NCI-H1694 treated with DMSO at 0.1 percent for 48 hours (cell line): ENCODE data around the gene GABRG3.

Experiments
- DNase-seq: peaks from one replicate; lab custom pipeline; 2025; lab: John Stamatoyannopoulos, UW

The GABRG3 gene

GRCh38 chr15:27249046-27249759, 278.2 kb downstream of the GABRG3 start:
- no peak for DNase-seq

- DNase-seq: no peak
Observed at GRCh38 chr15:27249760-27250109, 278.8 kb downstream of the GABRG3 start.

DNA sequence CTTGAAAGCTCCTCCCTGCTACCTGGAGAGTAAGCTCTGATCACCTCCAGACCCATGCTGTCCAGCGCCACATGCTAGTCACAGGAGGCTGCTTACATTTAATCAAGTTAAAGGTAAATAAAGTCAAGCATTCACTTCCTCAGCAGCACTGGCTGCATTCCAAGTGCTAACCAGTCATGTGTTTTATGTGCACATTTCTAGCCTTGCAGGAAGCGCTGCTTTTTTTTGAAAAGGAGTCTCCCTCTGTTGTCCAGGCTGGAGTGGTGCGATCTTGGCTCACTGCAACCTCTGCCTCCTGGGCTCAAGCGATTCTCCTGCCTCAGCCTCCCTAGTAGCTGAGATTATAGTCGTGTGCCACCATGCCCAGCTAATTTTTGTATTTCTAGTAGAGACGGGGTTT, 279.2 kb downstream of the GABRG3 start:
- no peak for DNase-seq

DNA sequence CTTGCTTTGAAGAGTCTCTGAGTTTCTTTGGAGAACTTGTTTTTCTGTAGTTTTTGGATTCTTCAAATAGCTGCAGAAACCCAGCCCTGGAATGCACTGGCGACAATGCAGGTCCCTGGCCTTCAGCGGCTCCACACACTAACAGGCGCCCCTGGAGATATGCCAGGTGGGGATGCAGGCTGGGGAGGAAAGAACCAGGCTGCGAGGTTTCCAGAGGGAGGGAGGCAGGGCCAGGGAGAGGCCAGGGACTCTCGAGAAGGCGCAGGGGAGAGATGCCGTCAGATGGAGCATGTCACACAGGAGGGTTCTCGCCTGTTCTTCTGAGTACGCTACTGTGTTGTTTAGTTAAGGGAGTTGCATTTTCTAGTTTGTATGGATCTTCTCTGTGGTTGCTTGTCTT, 283.1 kb downstream of the GABRG3 start:
- no peak for DNase-seq

- DNase-seq: no peak
Observed at GRCh38 chr15:27254801-27255200, 283.8 kb downstream of the GABRG3 start.

GRCh38 chr15:27256446-27256845, 285.5 kb downstream of the GABRG3 start:
- no peak for DNase-seq

- no peak for DNase-seq
Observed at GRCh38 chr15:27258287-27258686, 287.3 kb downstream of the GABRG3 start.

DNA sequence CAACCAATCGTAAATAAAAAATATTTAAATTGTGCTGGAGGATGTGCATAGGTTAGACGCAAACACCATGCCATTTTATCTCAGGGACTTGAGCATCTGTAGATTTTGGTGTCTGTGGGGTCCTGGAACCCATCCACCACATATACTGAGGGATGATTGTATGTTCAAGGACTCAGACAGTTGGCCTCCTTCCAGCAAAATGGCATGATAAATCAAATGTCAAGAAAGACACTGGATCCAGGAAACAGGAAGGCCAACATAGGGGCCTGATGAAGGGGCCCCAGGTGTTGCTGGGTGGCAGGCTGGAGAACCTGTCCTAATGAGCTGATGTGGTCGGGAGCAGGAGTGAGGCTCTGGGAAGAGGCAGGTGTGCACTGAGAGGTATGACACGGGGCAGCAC, 289.5 kb downstream of the GABRG3 start:
- no peak for DNase-seq

GRCh38 chr15:27268923-27269322, 297.9 kb downstream of the GABRG3 start:
- DNase-seq: no peak

GRCh38 chr15:27271258-27271657, 300.3 kb downstream of the GABRG3 start:
- DNase-seq: no peak

DNA sequence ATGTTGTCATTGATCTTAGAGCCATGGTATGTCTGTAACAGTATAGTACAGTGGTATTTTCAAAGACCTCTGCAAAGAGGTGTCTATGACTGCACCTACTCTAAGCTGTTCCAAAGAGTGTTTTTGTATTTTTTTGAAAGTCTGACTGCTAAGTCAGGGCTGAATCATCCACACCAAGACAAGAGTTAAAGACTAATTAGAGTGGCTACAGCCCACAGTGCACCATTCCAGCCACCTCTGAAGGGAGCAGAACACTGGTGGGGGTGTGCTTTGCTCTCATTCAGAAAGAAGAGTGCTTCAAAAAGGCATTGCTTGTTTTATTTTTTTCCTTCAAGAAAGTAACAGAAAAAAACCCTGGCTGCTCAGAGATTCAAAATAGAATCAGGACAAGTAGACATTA, 301.4 kb downstream of the GABRG3 start:
- no peak for DNase-seq

- no peak for DNase-seq
Observed at GRCh38 chr15:27273506-27273905, 302.5 kb downstream of the GABRG3 start.

DNA sequence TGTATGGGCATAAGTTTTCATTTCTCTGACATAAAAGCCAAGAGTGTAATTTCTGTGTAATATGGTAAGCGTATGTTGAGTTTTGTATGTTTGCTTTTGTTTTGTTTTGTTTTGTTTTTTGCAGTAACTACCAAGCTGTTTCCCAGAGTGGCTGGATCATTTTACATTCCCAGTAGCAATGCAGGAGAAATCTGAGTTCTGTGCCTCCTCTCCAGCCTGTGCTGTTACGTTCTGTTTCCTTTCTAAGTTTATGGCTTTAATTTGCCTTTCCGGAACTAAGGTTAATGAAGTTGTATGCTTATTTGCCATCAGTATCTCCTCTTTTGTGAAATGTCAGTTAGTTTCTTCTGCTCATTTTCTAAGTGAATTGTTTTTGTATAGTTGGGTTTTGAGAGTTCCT, 307.8 kb downstream of the GABRG3 start:
- peak; percentile 1 for DNase-seq

DNA sequence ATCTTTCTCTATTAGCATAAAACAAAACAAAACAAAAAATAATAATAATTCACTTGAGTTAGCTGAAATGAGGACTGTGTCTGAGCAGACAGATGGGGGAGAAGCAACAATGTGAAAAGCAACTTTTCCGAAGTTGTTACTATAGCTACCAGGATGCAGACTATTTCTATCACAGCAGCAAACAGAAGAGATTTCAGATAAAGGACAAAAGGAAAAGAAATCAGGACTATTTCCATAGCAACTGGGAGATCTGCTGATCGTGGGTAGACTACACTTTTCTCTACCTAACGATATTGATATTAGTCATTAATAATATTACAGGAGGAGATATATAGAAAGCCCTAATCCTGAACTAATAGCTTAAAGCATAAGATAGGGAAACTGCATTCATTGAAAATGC, 321.7 kb downstream of the GABRG3 start:
- no peak for DNase-seq

DNA sequence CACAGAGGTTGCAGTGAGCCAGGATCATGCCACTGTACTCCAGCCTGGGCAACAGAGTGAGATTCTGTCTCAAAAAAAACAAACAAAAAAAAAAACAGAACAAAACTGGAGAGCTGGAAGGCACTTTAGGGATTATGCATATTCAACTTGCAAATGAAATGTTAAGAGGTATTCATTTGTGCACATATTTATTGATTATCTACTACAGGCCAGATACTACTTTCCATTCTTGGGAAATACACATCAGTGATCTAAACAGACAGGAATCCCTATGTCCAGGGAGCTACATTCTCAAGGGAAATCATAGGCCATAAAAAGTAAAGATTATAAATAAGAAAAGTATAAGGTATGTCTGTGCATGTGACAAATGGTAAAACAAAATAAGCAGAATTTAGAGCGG, 322.6 kb downstream of the GABRG3 start:
- no peak for DNase-seq

- DNase-seq: no peak
Observed at GRCh38 chr15:27317736-27318135, 346.8 kb downstream of the GABRG3 start.

DNA sequence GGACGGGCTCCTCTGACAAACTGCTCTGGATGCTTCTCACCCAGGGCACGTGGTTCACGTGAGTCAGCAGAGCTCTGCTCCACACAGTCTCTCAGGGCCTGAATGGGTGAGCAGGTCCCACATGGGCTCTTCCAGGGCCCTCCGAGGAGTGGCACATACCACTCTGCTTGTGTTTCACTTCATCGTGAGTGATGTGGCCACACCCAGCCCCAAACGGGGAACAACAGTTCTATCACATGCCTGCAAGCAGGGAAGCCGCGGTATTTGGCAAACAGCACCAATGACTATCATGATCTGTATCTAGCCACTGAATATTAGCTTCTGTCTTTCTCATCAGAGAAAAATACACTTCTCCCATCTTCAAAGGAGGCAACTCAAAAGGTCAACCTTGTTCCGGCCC, 352.8 kb downstream of the GABRG3 start:
- no peak for DNase-seq

DNA sequence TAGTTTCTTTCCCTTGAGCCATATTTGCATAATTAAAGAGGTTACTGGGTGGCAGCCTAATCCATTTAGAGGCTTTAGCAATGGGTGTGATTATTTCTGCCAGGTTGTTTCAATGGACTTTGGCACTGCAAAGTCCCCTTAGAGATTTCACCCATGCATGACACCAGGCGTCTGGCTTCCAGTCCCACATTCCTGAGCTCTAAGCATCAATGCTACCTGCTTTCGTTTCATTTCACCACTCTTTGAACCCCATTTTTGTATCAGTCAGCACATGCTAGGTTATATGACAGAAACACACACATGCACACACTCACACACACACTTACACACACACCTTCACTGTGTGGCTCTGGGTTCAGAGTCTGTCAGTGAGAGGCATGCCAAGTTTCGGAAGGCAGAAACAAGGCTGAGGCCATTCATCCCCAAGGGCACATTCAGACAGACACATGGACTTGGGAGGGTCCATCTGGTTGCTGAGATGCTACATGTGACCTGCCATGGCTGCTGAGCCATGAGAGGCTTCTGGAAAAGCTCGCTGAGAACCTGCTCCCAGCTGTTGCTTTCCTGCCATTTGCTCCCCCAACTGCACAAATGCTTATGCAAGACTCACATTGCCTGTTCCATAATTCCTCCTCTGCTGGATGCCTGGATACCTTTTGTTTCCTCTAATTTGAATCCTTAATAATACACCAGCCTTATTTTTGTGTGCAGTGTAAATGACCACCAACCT, 354.1 kb downstream of the GABRG3 start:
- no peak for DNase-seq

- no peak for DNase-seq
Observed at GRCh38 chr15:27327467-27328025, 356.6 kb downstream of the GABRG3 start.

DNA sequence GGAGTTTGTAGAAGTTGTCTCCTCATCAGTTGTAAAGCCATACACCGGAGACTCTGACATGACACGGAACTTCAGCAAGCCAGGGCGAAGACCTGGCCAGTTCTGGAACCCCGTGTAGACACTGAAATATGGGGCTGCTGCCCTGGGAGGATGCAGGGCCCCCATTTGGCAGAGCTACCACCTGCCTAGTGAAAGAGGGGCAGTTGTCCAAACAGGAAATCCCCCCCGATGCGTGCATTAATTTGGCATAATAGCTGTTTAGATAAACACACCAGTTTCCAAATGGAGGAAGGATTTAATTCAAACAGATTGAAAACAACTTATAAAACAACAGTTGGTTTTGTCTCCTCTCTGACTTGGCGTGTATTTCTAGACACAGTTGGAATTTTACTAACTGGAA, 357.2 kb downstream of the GABRG3 start:
- DNase-seq: no peak

DNA sequence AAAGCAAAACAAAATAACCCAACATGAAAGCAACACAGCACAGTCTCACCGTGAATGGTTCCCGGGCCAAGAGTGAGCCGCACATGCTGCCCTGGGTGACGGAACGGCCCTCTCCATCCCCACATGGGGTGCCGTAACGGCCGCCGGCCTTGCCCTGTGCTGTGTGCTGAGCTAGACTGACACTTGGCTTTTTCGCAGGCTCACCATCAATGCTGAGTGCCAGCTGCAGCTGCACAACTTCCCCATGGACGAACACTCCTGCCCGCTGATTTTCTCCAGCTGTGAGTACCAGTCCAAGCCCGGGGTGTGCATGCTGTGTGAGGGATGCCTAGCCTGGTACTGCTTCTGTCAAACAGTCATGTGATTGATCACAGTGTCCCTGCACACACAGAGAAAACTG, 357.6 kb downstream of the GABRG3 start:
- no peak for DNase-seq

- no peak for DNase-seq
Observed at GRCh38 chr15:27330326-27330725, 359.3 kb downstream of the GABRG3 start.

GRCh38 chr15:27336676-27337075, 365.7 kb downstream of the GABRG3 start:
- no peak for DNase-seq

DNA sequence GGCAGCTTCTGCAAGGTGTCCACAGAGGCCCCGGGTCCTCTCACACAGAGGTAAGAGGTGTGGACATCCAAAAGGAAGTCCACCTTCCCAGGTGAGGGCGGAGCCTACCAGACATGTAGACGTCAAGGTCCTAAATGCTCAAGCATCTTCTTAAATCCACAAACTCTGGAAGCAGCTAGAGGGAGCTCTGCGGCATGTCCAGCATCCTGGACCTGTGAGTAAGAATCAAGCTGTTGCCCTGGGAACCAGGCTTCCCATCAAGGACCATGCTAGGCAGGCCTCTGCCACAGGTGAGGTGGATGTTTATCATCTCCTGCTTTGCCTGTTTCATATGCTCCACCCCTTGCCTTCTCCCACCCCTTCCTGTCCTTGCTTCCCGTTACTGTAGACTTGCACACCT, 368.2 kb downstream of the GABRG3 start:
- no peak for DNase-seq
